ENCODE measurements around the gene TSNAX.

The TSNAX gene

GRCh38 chr1:231518485-231519034 lies 9.9 kb upstream of the TSNAX start:
- DNase-seq = no peak

DNA sequence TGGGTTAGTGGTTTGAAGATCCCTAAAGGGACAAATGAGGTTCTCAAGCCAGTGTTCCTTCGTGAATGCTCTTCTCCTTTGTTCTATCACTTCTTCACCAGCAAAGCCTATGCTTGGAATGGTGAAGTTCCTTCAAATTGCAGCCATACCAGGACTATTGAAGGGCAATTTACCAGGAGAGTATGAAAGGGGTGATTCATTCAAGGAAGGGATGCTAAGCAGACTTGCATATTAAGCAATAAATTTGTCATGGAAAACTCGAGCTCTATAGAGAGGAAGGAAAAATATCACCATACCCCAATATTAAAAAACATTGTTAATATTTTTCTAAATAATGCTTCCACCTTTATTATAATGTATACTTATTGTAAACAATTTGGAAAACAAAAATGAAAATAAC lies 9.3 kb upstream of the TSNAX start:
- DNase-seq = no peak

- DNase-seq = no peak
Measured at GRCh38 chr1:231522038-231522437, 6.4 kb upstream of the TSNAX start.

DNA sequence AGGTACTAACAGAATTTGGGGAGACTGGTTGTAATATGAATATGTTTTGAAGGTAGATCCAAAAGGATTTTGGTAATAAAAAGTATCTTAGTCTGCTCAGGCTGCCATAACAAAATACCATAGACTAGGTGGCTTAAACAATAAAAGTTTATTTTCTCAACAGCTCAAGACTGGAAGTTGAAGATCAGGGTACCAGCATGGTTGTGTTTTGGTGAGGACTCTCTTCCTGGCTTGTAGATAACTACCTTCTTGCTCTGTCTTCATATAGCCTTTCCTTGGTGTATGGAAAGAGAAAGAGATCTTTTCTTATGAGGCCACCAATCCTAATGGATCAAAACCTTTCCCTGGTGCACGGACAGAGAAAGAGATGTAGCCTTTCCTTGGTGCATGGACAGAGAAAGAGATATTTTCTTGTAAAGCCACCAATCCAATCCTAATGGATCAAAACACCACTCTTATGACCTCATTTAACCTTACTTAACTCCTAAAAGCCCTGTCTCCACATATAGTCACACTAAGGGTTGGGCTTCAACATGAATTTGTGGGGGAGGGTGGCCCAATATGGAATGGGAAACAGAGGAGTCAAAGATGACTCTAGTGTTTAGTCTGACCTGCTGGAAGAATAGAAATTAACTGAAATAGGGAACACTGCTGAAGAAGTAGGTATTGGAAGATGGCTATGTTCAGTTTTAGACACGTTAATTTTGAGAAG lies 5.4 kb upstream of the TSNAX start:
- peak in 1 of 4 experiments; percentile 7 for DNase-seq

- DNase-seq = peak; percentile 61 to 81 (median 74)
Measured at GRCh38 chr1:231523816-231524215, 4.7 kb upstream of the TSNAX start.

- no peak for DNase-seq
Measured at GRCh38 chr1:231526536-231526935, 1.9 kb upstream of the TSNAX start.

DNA sequence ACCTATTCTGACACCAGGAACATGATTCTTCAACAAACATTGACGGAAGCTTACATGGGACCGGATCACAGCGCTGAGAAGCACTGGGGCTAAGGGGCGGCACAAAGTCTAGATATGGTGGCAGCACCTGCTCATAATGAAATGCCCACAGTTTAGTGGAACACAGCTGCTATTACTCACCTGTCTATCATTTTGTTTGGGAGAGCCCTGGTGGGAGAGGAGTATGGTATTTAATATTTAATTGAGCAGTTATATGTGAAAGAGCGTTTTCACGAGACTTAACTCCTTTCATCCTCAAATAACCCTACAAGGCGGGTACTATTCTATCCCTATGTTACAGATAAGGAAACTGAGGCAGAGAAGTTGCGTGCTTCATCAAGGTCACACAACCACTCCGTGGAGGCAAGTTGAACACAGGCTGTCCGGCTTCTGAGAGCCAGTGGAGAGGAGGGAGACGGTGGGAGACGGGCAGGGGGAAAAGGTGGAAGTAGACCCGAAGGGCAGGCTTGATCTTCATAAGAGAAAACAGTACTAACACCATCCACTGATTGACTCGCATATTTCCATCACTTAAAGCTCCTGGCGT lies 790 bp upstream of the TSNAX start:
- DNase-seq = no peak

GRCh38 chr1:231533240-231533639 lies 4.8 kb downstream of the TSNAX start:
- DNase-seq = no peak

DNA sequence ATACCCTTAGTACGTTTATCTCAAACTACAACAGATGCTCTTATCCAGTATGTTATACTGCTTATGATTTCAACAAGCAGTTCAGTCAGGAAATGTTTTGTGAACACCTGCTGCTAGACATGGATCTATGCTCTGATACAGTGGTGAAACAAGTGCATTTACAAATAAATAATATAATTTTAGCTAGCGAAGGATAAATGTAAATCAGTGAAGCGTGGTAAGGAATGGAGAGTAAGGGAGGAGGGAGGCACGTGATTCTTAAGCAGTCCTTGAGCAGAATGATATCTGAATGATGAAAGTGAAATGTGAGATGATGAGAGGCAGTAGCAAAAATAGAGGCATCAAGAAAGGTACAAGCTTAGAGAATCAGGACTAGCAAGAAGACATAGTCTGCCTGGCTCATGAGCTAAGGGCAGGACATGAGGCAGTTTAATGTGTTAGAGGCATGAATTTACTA lies 6.3 kb downstream of the TSNAX start:
- no peak for DNase-seq

DNA sequence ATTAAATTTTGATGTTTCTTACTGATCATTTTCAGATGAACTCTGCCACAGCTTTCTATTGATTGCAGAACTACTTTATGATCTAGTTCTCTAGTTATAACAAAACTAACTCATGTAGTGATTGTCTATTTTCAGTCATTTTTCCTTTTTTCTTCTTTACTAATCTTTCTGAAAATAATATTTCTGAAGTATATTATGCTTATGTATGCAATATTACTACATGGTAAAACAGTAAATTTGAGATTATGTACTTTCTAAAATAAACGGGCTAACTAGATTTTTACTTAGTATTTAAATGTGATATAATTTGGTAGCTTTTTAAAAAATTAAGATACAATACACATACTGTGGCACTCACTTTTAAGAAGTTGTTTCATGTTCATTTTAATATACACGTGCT lies 7.6 kb downstream of the TSNAX start:
- no peak for DNase-seq

- DNase-seq = no peak
Measured at GRCh38 chr1:231540847-231541246, 12.4 kb downstream of the TSNAX start.

DNA sequence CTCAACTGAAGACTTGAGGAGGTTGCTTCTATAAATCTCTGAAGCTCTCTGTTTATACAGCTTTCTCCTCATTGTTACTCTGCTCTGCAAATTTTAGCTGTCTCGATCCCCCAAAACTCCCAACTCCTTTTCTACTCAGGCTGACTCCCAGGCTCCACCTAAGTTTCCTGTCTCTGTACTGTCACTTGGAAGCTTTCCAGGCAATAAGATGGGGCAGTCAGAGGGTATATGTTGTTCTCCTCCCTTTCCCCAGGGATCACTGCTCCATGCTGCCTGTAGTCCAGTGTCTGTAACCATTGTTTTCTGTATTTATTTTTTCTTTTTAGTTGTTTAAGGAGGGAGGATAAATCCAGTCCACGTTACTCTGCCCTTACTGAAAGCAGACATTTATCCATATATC lies 13.4 kb downstream of the TSNAX start:
- no peak for DNase-seq

DNA sequence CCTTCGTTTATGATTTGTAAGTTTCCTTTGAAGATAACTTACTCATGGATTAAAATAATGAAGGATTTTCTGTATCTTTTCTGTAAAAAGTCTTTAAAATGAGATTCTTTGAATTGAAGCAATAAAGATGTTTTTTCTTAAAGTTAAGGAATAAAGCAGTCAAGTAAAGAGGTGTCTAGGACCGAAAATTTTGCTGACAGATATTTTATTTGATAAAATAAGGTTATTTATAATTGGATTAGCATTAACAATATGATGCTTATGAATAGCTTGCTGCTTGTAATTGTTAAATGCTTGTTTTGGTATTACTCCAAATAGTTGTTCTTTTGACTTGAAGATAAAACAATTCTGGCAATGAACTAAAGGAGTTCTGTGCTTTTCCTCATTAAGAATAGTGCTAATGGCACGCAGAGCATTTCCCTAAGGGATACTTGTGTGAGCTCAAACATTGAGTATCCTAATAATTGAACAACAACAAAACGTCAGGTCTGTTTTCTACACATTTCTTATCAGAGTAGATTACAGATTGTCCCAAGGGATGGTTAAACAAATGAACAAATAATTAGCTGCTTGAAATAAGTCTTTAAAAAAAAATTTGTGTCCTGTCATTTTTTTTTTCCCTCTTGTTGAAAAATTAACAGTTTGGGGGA lies 16.6 kb downstream of the TSNAX start:
- no peak for DNase-seq

DNA sequence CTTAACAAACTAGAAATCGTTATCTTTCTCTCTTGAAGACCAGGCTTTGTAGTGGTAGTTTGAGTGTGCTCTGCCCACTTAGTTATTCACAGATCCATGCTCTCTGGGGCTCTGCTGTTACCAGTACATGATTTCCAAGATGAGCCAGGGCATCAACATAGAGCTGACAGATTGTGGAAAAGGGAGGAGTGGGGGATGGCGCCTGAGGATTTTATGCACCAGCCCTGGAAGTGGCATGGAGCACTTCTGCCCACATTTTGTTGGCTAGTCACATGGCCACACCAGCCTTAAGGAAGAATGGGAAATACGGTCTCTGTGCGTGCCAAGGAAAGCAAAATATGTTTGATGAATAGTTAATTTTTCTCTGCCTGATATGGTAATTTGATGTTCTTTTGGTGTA lies 18.2 kb downstream of the TSNAX start:
- no peak for DNase-seq

GRCh38 chr1:231549733-231550447 lies 21.4 kb downstream of the TSNAX start:
- no peak for DNase-seq

- DNase-seq = peak in 3 of 4 experiments; percentile 5 to 19 (median 17)
Measured at GRCh38 chr1:231550448-231550781, 21.9 kb downstream of the TSNAX start.

GRCh38 chr1:231553320-231553719 lies 24.9 kb downstream of the TSNAX start:
- DNase-seq = no peak

- no peak for DNase-seq
Measured at GRCh38 chr1:231554969-231555368, 26.5 kb downstream of the TSNAX start.

DNA sequence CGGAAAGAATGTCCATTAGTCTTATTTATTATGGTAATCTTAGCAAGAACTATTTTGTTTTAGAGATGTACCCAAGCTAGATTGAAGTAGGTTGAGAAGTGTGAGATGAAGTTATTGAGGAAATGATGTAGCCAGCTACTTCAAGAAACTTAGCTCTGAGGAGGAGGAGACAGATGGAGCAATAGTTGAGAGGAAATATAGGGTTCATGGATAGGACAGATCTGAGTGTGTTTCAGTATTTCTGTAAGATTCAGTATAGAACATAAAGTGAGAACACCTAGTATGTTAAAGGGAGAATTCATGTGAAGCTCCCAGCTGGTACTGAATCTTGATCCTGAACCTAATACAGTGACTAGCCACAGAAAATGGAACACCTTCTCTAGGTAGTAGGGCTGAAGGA lies 28.9 kb downstream of the TSNAX start:
- peak in 2 of 4 experiments; percentile 36 to 42 for DNase-seq

- DNase-seq = no peak
Measured at GRCh38 chr1:231557898-231558707, 29.6 kb downstream of the TSNAX start.

- no peak for DNase-seq
Measured at GRCh38 chr1:231558708-231559185, 30.3 kb downstream of the TSNAX start.

Data from suppressor macrophage (primary cell).